SK-N-SH treated with all-trans-retinoic acid at 6 μM for 48 hours (cell line): ENCODE measurements around the gene ZNF217.

ENCODE experiments used
- CSDC2 ChIP-seq: fragments of 250-450 bp; sonication (Bioruptor Pico); IDR thresholded peaks from 2 replicates; pipeline ENCODE4 v1.5.0; 2020; ENCODE audit warnings: mild to moderate bottlenecking, moderate library complexity
- CSRNP3 ChIP-seq: fragments of 250-450 bp; sonication (Bioruptor Pico); IDR thresholded peaks from 2 replicates; pipeline ENCODE4 v1.5.1; 2021; ENCODE audit warnings: mild to moderate bottlenecking, moderate library complexity
- ISL1 ChIP-seq: fragments of 250-450 bp; sonication (Bioruptor Pico); IDR thresholded peaks from 2 replicates; pipeline ENCODE4 v2.1.2; 2022; ENCODE audit warnings: mild to moderate bottlenecking, moderate library complexity
- PATZ1 ChIP-seq: fragments of 250-450 bp; sonication (Bioruptor Pico); IDR thresholded peaks from 2 replicates; pipeline ENCODE4 v1.8.0; 2020; ENCODE audit warnings: mild to moderate bottlenecking, moderate library complexity, borderline replicate concordance
- PPARA ChIP-seq: fragments of 250-450 bp; sonication (Bioruptor Pico); IDR thresholded peaks from 2 replicates; pipeline ENCODE4 v1.5.0; 2020; ENCODE audit warnings: mild to moderate bottlenecking, borderline replicate concordance
- RARB ChIP-seq: fragments of 250-450 bp; sonication (Bioruptor Pico); IDR thresholded peaks from 2 replicates; pipeline ENCODE4 v1.8.0; 2021; ENCODE audit warnings: mild to moderate bottlenecking, moderate library complexity
- TSHZ2 ChIP-seq: fragments of 250-450 bp; sonication (Bioruptor Pico); IDR thresholded peaks from 2 replicates; pipeline ENCODE4 v1.5.0; 2020; ENCODE audit warnings: mild to moderate bottlenecking, moderate library complexity
- ZNF565 ChIP-seq: fragments of 450-650 bp; formaldehyde crosslinking; conservative IDR thresholded peaks from 2 replicates; pipeline ENCODE4 v1.5.0; 2020; ENCODE audit warnings: low read depth, mild to moderate bottlenecking, moderate library complexity
- ZNF8 ChIP-seq: fragments of 450-650 bp; formaldehyde crosslinking; IDR thresholded peaks from 2 replicates; pipeline ENCODE4 v1.5.0; 2020; ENCODE audit warnings: mild to moderate bottlenecking, moderate library complexity
- TF ChIP-seq, protein P1 (sequence below): fragments of 250-450 bp; sonication (Bioruptor Pico); IDR thresholded peaks from 2 replicates; pipeline ENCODE4 v1.5.1; 2020; ENCODE audit warnings: low read depth, mild to moderate bottlenecking, moderate library complexity

- TF ChIP-seq, protein P1, sequence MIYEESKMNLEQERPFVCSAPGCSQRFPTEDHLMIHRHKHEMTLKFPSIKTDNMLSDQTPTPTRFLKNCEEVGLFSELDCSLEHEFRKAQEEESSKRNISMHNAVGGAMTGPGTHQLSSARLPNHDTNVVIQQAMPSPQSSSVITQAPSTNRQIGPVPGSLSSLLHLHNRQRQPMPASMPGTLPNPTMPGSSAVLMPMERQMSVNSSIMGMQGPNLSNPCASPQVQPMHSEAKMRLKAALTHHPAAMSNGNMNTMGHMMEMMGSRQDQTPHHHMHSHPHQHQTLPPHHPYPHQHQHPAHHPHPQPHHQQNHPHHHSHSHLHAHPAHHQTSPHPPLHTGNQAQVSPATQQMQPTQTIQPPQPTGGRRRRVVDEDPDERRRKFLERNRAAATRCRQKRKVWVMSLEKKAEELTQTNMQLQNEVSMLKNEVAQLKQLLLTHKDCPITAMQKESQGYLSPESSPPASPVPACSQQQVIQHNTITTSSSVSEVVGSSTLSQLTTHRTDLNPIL (CRISPR knock-in tag), result no peak
- TF ChIP-seq PATZ1 (CRISPR knock-in tag), result no peak
- no peak for TF ChIP-seq TSHZ2
- no peak for TF ChIP-seq ZNF8
- no peak for TF ChIP-seq CSDC2 (CRISPR knock-in tag)
- no peak for TF ChIP-seq CSRNP3 (CRISPR knock-in tag)
- TF ChIP-seq PPARA, result no peak
- no peak for TF ChIP-seq RARB (CRISPR knock-in tag)
- TF ChIP-seq ISL1 (CRISPR knock-in tag), result no peak
- no peak for TF ChIP-seq ZNF565
These were observed 5.4 kb upstream of the ZNF217 start for GRCh38 chr20:53599044-53599362.
